ENCODE measurements around the gene PHC3. TPM values are rescaled to one million over a fixed set of nuclear protein-coding genes. Genes with fewer than 3 reads are reported as not detected.

Gene PHC3
- total RNA-seq, 1 donor from 2014 or later = 46.9 TPM

DNA sequence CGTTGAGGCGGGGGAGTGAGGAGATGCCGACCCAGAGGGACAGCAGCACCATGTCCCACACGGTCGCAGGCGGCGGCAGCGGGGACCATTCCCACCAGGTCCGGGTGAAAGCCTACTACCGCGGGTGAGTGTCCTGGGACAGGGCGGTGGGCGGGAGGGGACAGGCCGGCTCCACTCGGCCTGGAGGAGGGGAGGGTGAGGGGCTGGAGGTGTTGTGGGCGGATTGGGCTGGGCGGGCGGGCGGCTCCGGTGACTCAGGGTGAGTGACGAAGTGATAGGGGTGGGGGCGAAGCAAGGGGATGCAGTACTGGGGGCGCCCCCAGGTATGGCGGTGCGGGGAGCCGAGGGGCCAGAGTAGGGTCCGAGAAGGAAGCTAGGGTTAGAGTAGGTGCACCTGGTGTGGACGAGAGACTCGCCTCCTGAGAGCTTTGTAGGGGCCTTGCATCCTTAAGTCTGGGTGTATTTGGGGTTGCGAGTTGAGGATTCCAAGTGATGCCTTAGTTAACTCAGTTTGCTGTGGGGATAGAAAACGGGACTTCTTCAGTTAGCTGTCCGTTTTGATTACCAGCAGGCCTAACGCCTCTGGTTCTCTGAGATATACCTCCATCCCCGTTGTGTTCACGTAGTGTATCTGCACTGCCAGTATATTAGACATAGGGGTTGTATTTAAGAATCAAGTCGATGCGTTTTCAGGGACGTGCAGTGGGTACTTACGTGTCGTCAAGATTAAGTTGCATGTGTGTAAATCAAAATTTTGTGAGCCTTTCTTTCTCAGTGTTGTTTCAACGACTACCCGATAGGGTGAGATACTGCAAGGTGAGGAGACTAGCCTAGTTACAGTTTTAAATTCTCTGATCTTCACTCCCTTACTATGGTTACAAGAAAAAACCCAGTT is 41.4 kb upstream of the PHC3 start:
- no peak for DNase-seq (ENCODE audit: extremely low spot score in 2 of 2)
- H3K36me3 ChIP-seq = no peaks in the 10 kb centered on the region
- H3K9me3 ChIP-seq = no peaks in the 10 kb centered on the region
- H3K27ac ChIP-seq = peak overlapping the region; percentile 91
- no peaks in the 10 kb centered on the region for H3K27me3 ChIP-seq
- intact Hi-C loops (cut with DNase I) = no loop called here
- peak overlapping the region; percentile 88 to 92 for H3K4me3 ChIP-seq
- peaks cover 38% of the 10 kb centered on the region for H3K4me1 ChIP-seq
- TF ChIP-seq, protein P1, sequence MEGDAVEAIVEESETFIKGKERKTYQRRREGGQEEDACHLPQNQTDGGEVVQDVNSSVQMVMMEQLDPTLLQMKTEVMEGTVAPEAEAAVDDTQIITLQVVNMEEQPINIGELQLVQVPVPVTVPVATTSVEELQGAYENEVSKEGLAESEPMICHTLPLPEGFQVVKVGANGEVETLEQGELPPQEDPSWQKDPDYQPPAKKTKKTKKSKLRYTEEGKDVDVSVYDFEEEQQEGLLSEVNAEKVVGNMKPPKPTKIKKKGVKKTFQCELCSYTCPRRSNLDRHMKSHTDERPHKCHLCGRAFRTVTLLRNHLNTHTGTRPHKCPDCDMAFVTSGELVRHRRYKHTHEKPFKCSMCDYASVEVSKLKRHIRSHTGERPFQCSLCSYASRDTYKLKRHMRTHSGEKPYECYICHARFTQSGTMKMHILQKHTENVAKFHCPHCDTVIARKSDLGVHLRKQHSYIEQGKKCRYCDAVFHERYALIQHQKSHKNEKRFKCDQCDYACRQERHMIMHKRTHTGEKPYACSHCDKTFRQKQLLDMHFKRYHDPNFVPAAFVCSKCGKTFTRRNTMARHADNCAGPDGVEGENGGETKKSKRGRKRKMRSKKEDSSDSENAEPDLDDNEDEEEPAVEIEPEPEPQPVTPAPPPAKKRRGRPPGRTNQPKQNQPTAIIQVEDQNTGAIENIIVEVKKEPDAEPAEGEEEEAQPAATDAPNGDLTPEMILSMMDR (IDR thresholded peaks at IDR 0.05) = no peak
- TF ChIP-seq POLR2A (IDR thresholded peaks at IDR 0.05) (no peak), POLR2AphosphoS5 (IDR thresholded peaks at IDR 0.05; ENCODE audit: insufficient read depth in 1 of 2, low read depth in 1 of 2) (no peak)

DNA sequence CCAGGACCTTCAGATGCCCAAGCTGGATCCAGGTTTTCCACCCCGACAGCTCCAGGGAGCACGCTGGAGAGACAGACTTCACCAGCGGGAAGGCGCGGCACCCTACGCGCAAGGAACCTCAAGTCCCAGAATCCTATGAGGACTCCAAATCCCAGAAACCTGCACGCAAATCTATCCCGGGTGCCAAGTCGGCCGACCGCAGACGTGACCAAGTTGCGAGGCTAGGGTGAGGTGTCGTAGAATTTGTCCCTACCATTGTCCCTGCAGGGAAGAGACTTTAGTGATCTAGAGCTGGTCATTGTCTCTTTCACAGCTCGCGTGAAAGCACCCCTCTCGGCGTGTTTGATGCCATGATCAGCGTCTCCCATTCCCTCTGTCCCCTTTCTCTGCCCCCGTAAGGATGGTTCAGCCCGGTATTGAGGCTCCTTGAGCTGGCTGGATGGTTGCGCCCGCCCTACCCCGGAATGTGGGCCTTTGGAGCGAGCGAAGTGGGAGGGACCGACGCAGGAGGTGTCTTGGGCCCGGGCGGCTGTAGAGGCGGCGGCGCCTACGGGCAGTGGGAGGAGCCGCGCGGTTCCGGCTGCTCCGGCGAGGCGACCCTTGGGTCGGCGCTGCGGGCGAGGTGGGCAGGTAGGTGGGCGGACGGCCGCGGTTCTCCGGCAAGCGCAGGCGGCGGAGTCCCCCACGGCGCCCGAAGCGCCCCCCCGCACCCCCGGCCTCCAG is 40.6 kb upstream of the PHC3 start, which contains the start of gene PRKCI:
TSS of gene PRKCI (plus strand) at position 501 of the 723 bp plus-strand sequence. CDS start 246 bp downstream, outside the sequence.
- Histone ChIP-seq H3K4me3 (peak within 1 kb of the TSS; percentile 88 to 92), H3K36me3 (no peaks in the 10 kb centered on the region), H3K4me1 (peaks cover 30% of the 10 kb centered on the region), H3K27me3 (no peaks in the 10 kb centered on the region), H3K9me3 (no peaks in the 10 kb centered on the region), H3K27ac (peak within 1 kb of the TSS; percentile 91)
- DNase-seq (ENCODE audit: extremely low spot score in 2 of 2) = peak in 1 of 2 donors; percentile 94
- TF ChIP-seq POLR2AphosphoS5 (IDR thresholded peaks at IDR 0.05; ENCODE audit: insufficient read depth in 1 of 2, low read depth in 1 of 2) (peak; percentile 90 to 94), POLR2A (IDR thresholded peaks at IDR 0.05) (peak in 1 of 2 donors; percentile 79)
- TF ChIP-seq, protein P1 (IDR thresholded peaks at IDR 0.05) = peak in 1 of 3 experiments; percentile 14
- intact Hi-C loops (cut with DNase I) = no loop called here

DNA sequence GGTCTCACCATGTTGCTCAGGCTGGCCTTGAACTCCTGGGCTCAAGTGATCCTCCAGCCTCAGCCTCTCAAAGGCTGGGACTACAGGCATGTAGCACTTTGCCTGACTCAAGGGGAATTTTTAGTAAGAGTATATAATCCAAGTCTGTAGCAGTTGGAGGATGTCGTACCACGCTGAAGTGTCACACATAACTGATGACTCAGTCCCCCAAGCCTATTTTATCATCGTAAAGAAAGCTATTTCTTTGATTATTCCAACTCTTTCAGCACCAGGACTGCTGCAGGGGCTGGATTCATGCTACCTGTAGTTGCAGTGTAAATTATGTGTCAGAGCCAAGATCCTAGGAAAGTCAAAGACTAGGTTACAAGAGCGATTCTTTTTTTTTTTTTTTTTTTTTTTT is 39.3 kb upstream of the PHC3 start:
- H3K9me3 ChIP-seq = no peaks in the 10 kb centered on the region
- no peaks in the 10 kb centered on the region for H3K36me3 ChIP-seq
- DNase-seq (ENCODE audit: extremely low spot score in 2 of 2) = no peak
- TF ChIP-seq, protein P1 (IDR thresholded peaks at IDR 0.05) = no peak
- TF ChIP-seq POLR2A (IDR thresholded peaks at IDR 0.05) (no peak), POLR2AphosphoS5 (IDR thresholded peaks at IDR 0.05; ENCODE audit: insufficient read depth in 1 of 2, low read depth in 1 of 2) (no peak)
- H3K27ac ChIP-seq = no peak overlapping the region
- no peak overlapping the region for H3K4me3 ChIP-seq
- H3K4me1 ChIP-seq = peaks cover 23% of the 10 kb centered on the region
- intact Hi-C loops (cut with DNase I) = no loop called here
- no peaks in the 10 kb centered on the region for H3K27me3 ChIP-seq

DNA sequence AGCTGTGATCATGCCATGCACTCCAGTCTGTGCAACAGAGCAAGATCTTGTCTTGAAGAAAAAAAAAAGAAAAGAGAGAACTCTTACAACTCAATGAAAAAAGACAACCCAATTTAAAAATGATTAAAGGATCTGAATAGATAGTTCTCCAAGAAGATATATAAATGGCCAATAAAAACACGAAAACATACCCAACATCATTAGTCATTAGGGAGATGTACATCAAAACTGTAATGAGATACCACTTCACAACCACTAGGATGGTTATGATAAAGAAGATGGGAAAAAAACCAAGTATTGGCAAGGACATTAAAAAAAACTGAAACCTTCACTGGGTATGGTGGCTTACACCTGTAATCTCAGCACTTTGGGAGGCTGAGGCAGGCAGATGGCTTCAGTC is 38.3 kb upstream of the PHC3 start:
- intact Hi-C loops (cut with DNase I) = no loop called here
- Histone ChIP-seq H3K9me3 (no peaks in the 10 kb centered on the region), H3K4me3 (no peak overlapping the region), H3K27ac (no peak overlapping the region), H3K4me1 (peaks cover 21% of the 10 kb centered on the region), H3K27me3 (no peaks in the 10 kb centered on the region), H3K36me3 (no peaks in the 10 kb centered on the region)
- no peak for DNase-seq (ENCODE audit: extremely low spot score in 2 of 2)
- no peak for TF ChIP-seq POLR2A (IDR thresholded peaks at IDR 0.05)
- TF ChIP-seq, protein P1 (IDR thresholded peaks at IDR 0.05) = no peak
- no peak for TF ChIP-seq POLR2AphosphoS5 (IDR thresholded peaks at IDR 0.05; ENCODE audit: insufficient read depth in 1 of 2, low read depth in 1 of 2)
